Measurements from ENCODE around the gene KRT80.

- TF ChIP-seq CTCF (IDR thresholded peaks at IDR 0.05) (no peak), POLR2A (IDR thresholded peaks at IDR 0.05) (peak in 1 of 2 donors; percentile 29)
These were observed 43.2 kb downstream of the KRT80 start for GRCh38 chr12:52148464-52149181.

Data from uterus (tissue), 2 donors.